ENCODE measurements around the gene SERPING1. TPM values are rescaled to one million over a fixed set of nuclear protein-coding genes. Genes with fewer than 3 reads are reported as not detected.
A peak's percentile ranks its signal among the peaks of the same experiment; 100 is the strongest.

Gene SERPING1
- total and polyA plus RNA-seq, 2 donors from 2014 or later = 361 to 785 TPM

- Histone ChIP-seq H3K27ac (ENCODE audit: low read depth in 2 of 2, low read length in 2 of 2) (no peak overlapping the region), H3K9me3 (ENCODE audit: control insufficient read depth in 2 of 3, insufficient read depth in 1 of 3, low read length in 3 of 3) (no peaks in the 10 kb centered on the region), H3K36me3 (ENCODE audit: control insufficient read depth in 2 of 3, insufficient read depth in 3 of 3, low read length in 3 of 3) (no peaks in the 10 kb centered on the region), H3K4me3 (ENCODE audit: low read length in 3 of 3) (no peak overlapping the region), H3K4me1 (ENCODE audit: control insufficient read depth in 2 of 3, insufficient read depth in 2 of 3, low read depth in 1 of 3, low read length in 3 of 3) (peaks cover 0 to 27% (median 5%) of the 10 kb centered on the region in 3 donors), H3K27me3 (ENCODE audit: control insufficient read depth, insufficient read depth, low read length) (no peaks in the 10 kb centered on the region), H3K9ac (ENCODE audit: low read length in 3 of 3) (no peak overlapping the region)
- TF ChIP-seq CTCF (IDR thresholded peaks at IDR 0.05; ENCODE audit: borderline replicate concordance, extremely low read depth, insufficient read depth) = no peak
- DNase-seq (no peak), FAIRE-seq (no peak)
- intact Hi-C loops (cut with DNase I) = loop anchor here (5.0 kb wide), 1 partner anchor 187 kb away; no protein-coding TSS in a partner anchor
Measured at GRCh38 chr11:57643802-57644201, 46.3 kb downstream of the SERPING1 start.

GRCh38 chr11:57644748-57645688 is 47.5 kb downstream of the SERPING1 start:
- no peaks in the 10 kb centered on the region for H3K36me3 ChIP-seq (ENCODE audit: control insufficient read depth in 2 of 3, insufficient read depth in 3 of 3, low read length in 3 of 3)
- FAIRE-seq = no peak
- H3K27me3 ChIP-seq (ENCODE audit: control insufficient read depth, insufficient read depth, low read length) = peaks cover 1% of the 10 kb centered on the region
- intact Hi-C loops (cut with DNase I) = loop anchor here (5.0 kb wide), 1 partner anchor 188 kb away; no protein-coding TSS in a partner anchor
- H3K27ac ChIP-seq (ENCODE audit: low read depth in 2 of 2, low read length in 2 of 2) = no peak overlapping the region
- no peaks in the 10 kb centered on the region for H3K9me3 ChIP-seq (ENCODE audit: control insufficient read depth in 2 of 3, insufficient read depth in 1 of 3, low read length in 3 of 3)
- DNase-seq = peak; percentile 84 to 92 (median 91)
- H3K4me3 ChIP-seq (ENCODE audit: low read length in 3 of 3) = no peak overlapping the region
- peak; percentile 67 for TF ChIP-seq CTCF (IDR thresholded peaks at IDR 0.05; ENCODE audit: borderline replicate concordance, extremely low read depth, insufficient read depth)
- peak overlapping the region in 1 of 3 donors; percentile 16 for H3K9ac ChIP-seq (ENCODE audit: low read length in 3 of 3)
- H3K4me1 ChIP-seq (ENCODE audit: control insufficient read depth in 2 of 3, insufficient read depth in 2 of 3, low read depth in 1 of 3, low read length in 3 of 3) = peaks cover under 1 to 27% (median 5%) of the 10 kb centered on the region in 3 donors

GRCh38 chr11:57645689-57646085 is 48.2 kb downstream of the SERPING1 start:
- H3K4me1 ChIP-seq (ENCODE audit: control insufficient read depth in 2 of 3, insufficient read depth in 2 of 3, low read depth in 1 of 3, low read length in 3 of 3) = peaks cover 3 to 28% (median 5%) of the 10 kb centered on the region in 3 donors
- intact Hi-C loops (cut with DNase I) = no loop called here
- H3K4me3 ChIP-seq (ENCODE audit: low read length in 3 of 3) = no peak overlapping the region
- H3K27ac ChIP-seq (ENCODE audit: low read depth in 2 of 2, low read length in 2 of 2) = no peak overlapping the region
- TF ChIP-seq CTCF (IDR thresholded peaks at IDR 0.05; ENCODE audit: borderline replicate concordance, extremely low read depth, insufficient read depth) = no peak
- no peak overlapping the region for H3K9ac ChIP-seq (ENCODE audit: low read length in 3 of 3)
- H3K27me3 ChIP-seq (ENCODE audit: control insufficient read depth, insufficient read depth, low read length) = peaks cover 5% of the 10 kb centered on the region
- no peaks in the 10 kb centered on the region for H3K9me3 ChIP-seq (ENCODE audit: control insufficient read depth in 2 of 3, insufficient read depth in 1 of 3, low read length in 3 of 3)
- FAIRE-seq (no peak), DNase-seq (peak in 2 of 5 donors; percentile 42 to 68)
- no peaks in the 10 kb centered on the region for H3K36me3 ChIP-seq (ENCODE audit: control insufficient read depth in 2 of 3, insufficient read depth in 3 of 3, low read length in 3 of 3)
